Uterus (tissue), 2 donors: Measurements from ENCODE around the gene ATP2C1.

Experiments used
- POLR2A ChIP-seq, 2 donors: fragments of 450-650 bp; IDR thresholded peaks; one replicate each; pipeline ENCODE4 v1.6.1; 2016; ENCODE audit warnings: antibody characterized with exemption in 2 of 2, mild to moderate bottlenecking in 1 of 2, moderate library complexity in 1 of 2
- TF ChIP-seq, protein P1 (sequence below), 4 experiments: fragments of 200-600 bp in 2 of 4; fragments of 450-650 bp in 2 of 4; sonication (generic) in 2 of 4; IDR thresholded peaks; one replicate each; pipeline ENCODE4 v1.5.1; 2016 to 2019; ENCODE audit warnings: antibody characterized with exemption in 4 of 4, mild to moderate bottlenecking in 2 of 4, moderate library complexity in 1 of 4

DNA sequence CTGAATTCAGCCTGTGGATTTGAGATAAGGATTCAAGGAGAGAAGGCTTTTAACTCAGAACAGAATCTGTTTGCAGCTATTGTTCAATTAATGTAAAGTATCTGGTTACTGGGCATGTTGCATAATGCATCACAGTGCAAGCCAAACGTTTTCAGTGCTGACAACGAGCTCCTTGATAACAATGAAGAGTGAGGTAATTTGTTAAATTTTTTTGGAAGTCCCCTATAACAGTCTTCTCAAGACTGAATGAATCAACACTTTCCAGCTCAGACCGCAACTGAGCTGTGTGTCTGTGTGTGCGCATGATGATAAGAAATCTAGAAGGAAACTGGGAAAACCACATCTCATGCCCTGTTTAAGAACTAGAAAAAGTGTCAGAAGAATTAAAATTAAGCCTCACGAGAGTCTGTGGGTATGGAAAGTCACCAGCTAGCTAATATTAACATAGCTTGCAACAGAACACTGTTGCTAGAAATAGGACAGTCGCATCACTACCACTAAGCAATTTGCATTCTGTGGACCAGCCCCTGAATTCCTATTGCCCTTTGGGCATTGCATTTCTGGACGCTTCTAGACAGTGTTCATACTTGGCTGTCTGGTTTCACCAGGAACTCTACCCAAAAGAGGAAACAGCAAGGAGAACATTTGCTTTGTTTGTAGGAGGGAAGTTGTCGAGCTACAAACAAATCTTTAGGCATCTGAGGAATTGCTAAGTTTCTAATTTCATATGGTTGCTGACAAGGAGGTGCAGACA lies 43.7 kb upstream of the ATP2C1 start:
- TF ChIP-seq, protein P1, sequence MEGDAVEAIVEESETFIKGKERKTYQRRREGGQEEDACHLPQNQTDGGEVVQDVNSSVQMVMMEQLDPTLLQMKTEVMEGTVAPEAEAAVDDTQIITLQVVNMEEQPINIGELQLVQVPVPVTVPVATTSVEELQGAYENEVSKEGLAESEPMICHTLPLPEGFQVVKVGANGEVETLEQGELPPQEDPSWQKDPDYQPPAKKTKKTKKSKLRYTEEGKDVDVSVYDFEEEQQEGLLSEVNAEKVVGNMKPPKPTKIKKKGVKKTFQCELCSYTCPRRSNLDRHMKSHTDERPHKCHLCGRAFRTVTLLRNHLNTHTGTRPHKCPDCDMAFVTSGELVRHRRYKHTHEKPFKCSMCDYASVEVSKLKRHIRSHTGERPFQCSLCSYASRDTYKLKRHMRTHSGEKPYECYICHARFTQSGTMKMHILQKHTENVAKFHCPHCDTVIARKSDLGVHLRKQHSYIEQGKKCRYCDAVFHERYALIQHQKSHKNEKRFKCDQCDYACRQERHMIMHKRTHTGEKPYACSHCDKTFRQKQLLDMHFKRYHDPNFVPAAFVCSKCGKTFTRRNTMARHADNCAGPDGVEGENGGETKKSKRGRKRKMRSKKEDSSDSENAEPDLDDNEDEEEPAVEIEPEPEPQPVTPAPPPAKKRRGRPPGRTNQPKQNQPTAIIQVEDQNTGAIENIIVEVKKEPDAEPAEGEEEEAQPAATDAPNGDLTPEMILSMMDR (IDR thresholded peaks at IDR 0.05), result no peak
- no peak for TF ChIP-seq POLR2A (IDR thresholded peaks at IDR 0.05)
